ENCODE data around the gene IRF2BPL. TPM values are rescaled to one million over a fixed set of nuclear protein-coding genes. Genes with fewer than 3 reads are reported as not detected.

IRF2BPL gene
- total RNA-seq, 1 donor from 2014 or later = 32.8 TPM

GRCh38 chr14:77062261-77062660 is 33.8 kb upstream of the IRF2BPL start:
- Mint-ChIP-seq H3K4me3 (no peak overlapping the region), H3K9me3 (no peaks in the 10 kb centered on the region), H3K36me3 (ENCODE audit: low read depth) (no peaks in the 10 kb centered on the region), H3K27me3 (peaks cover 2% of the 10 kb centered on the region), H3K4me1 (peaks cover 7% of the 10 kb centered on the region), H3K27ac (no peak overlapping the region)
- intact Hi-C loops (cut with micrococcal nuclease) = no loop called here
- DNase-seq = no peak

GRCh38 chr14:77061630-77062257 is 33.2 kb upstream of the IRF2BPL start:
- peaks cover 2% of the 10 kb centered on the region for H3K27me3 Mint-ChIP-seq
- no peak overlapping the region for H3K27ac Mint-ChIP-seq
- intact Hi-C loops (cut with micrococcal nuclease) = no loop called here
- H3K4me1 Mint-ChIP-seq = peaks cover 7% of the 10 kb centered on the region
- H3K9me3 Mint-ChIP-seq = no peaks in the 10 kb centered on the region
- no peak for DNase-seq
- H3K36me3 Mint-ChIP-seq (ENCODE audit: low read depth) = no peaks in the 10 kb centered on the region
- no peak overlapping the region for H3K4me3 Mint-ChIP-seq

DNA sequence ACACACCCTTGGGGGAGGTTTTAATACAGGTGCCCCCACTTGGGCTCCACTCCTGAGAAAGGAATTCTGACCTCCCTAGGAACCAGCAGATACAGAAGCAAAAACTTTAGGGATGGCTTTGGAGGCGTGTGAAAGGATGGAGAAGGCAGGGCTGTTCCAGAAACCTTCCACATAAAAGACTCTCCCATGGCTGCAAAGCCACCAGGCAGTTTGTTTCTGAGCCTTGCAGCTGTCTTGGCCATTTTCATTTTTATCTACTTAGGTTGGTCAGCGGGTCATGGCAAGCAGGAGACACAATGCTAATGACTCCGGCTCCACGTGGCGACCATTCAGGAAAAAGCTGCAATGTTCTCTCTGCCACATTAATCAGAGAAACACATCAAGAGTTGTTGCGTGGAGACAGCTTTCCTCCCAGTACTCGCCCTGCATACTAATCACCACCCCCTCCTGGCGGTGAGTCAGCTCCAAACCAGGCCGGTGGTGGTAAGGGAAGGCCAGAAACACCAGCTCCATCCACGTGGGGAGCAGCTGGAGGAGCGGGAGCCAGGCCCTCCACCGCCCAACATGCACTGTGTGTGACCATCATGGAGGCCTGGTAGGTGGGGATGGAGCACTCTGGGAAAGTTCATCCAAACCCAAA is 30.9 kb upstream of the IRF2BPL start:
- DNase-seq = no peak
- Mint-ChIP-seq H3K36me3 (ENCODE audit: low read depth) (peaks cover 3% of the 10 kb centered on the region), H3K4me3 (no peak overlapping the region), H3K27ac (no peak overlapping the region), H3K9me3 (no peaks in the 10 kb centered on the region), H3K4me1 (peaks cover 7% of the 10 kb centered on the region), H3K27me3 (no peaks in the 10 kb centered on the region)
- intact Hi-C loops (cut with micrococcal nuclease) = no loop called here

- intact Hi-C loops (cut with micrococcal nuclease) = no loop called here
- Mint-ChIP-seq H3K4me3 (no peak overlapping the region), H3K27ac (no peak overlapping the region), H3K27me3 (no peaks in the 10 kb centered on the region), H3K36me3 (ENCODE audit: low read depth) (peaks cover 3% of the 10 kb centered on the region), H3K9me3 (no peaks in the 10 kb centered on the region), H3K4me1 (peaks cover 7% of the 10 kb centered on the region)
- no peak for DNase-seq
These were observed 30.3 kb upstream of the IRF2BPL start for GRCh38 chr14:77058785-77059184.

DNA sequence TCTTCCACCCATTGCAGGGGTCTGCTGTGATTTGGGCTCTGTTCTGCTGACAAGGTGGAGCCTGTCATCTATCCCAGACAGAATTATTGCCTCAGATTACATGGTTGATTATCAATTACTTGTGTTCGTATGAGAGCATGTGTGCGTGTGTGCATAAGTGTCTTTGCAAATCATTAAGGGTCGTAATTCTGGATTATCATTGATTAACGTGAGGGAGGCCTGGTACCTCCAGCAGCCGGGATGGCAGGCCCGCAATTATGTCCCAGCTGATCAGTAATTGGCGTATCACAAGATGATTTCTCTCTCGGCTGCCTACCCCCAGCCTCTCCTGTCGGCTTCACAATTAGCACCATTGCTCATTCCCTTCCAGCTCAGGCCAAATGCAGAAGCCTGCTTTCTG is 29.6 kb upstream of the IRF2BPL start:
- Mint-ChIP-seq H3K4me3 (no peak overlapping the region), H3K9me3 (no peaks in the 10 kb centered on the region), H3K27ac (no peak overlapping the region), H3K27me3 (no peaks in the 10 kb centered on the region), H3K4me1 (peaks cover 4% of the 10 kb centered on the region), H3K36me3 (ENCODE audit: low read depth) (peaks cover 3% of the 10 kb centered on the region)
- intact Hi-C loops (cut with micrococcal nuclease) = no loop called here
- DNase-seq = no peak

GRCh38 chr14:77055981-77056380 is 27.5 kb upstream of the IRF2BPL start:
- Mint-ChIP-seq H3K4me1 (peaks cover 11% of the 10 kb centered on the region), H3K9me3 (no peaks in the 10 kb centered on the region), H3K4me3 (no peak overlapping the region), H3K36me3 (ENCODE audit: low read depth) (peaks cover 3% of the 10 kb centered on the region), H3K27ac (no peak overlapping the region), H3K27me3 (no peaks in the 10 kb centered on the region)
- intact Hi-C loops (cut with micrococcal nuclease) = no loop called here
- no peak for DNase-seq

- H3K4me3 Mint-ChIP-seq = no peak overlapping the region
These were observed 26.8 kb upstream of the IRF2BPL start for GRCh38 chr14:77055306-77055705.

GRCh38 chr14:77053046-77053841 is 24.7 kb upstream of the IRF2BPL start:
- Mint-ChIP-seq H3K27me3 (no peaks in the 10 kb centered on the region), H3K36me3 (ENCODE audit: low read depth) (peaks cover 3% of the 10 kb centered on the region), H3K4me3 (no peak overlapping the region), H3K9me3 (no peaks in the 10 kb centered on the region), H3K4me1 (peaks cover 7% of the 10 kb centered on the region), H3K27ac (no peak overlapping the region)
- DNase-seq = peak; percentile 91
- intact Hi-C loops (cut with micrococcal nuclease) = loop anchor here (1.0 kb wide), 3 partner anchors 106 to 177 kb away; no protein-coding TSS in a partner anchor

More at GRCh38 chr14:77055306-77055705, 26.8 kb upstream of the IRF2BPL start:
- Mint-ChIP-seq H3K9me3 (no peaks in the 10 kb centered on the region), H3K4me1 (peaks cover 11% of the 10 kb centered on the region), H3K36me3 (ENCODE audit: low read depth) (peaks cover 3% of the 10 kb centered on the region), H3K27ac (no peak overlapping the region), H3K27me3 (no peaks in the 10 kb centered on the region)
- no peak for DNase-seq
- intact Hi-C loops (cut with micrococcal nuclease) = no loop called here

GRCh38 chr14:77052281-77053044 is 24.0 kb upstream of the IRF2BPL start:
- Mint-ChIP-seq H3K36me3 (ENCODE audit: low read depth) (peaks cover 3% of the 10 kb centered on the region), H3K4me3 (no peak overlapping the region), H3K4me1 (peaks cover 7% of the 10 kb centered on the region), H3K9me3 (no peaks in the 10 kb centered on the region), H3K27ac (no peak overlapping the region), H3K27me3 (no peaks in the 10 kb centered on the region)
- intact Hi-C loops (cut with micrococcal nuclease) = loop anchor here (1.0 kb wide), 3 partner anchors 105 to 176 kb away; no protein-coding TSS in a partner anchor
- DNase-seq = no peak

DNA sequence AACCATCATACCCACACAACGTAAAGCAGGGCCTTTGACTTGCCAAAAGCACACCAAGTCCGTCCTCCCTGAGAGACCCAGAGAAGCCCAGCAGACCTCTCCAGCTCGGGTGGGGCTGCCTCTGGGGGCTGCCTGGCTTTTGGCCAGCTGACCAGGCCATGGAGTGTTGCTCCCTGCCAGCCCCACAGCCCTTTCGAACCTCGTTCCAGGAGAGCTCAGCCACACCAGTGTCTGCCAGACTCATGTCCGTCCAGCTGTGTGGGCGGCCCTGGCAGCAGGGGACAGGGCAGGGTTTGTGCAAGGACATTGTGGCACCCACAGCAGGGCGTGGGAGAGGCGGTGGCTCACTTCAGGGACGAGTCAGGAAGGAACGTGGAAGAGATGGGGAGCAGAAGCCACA is 22.6 kb upstream of the IRF2BPL start:
- peaks cover 3% of the 10 kb centered on the region for H3K36me3 Mint-ChIP-seq (ENCODE audit: low read depth)
- peaks cover 16% of the 10 kb centered on the region for H3K4me1 Mint-ChIP-seq
- H3K27ac Mint-ChIP-seq = no peak overlapping the region
- no peak for DNase-seq
- intact Hi-C loops (cut with micrococcal nuclease) = no loop called here
- no peak overlapping the region for H3K4me3 Mint-ChIP-seq
- H3K27me3 Mint-ChIP-seq = no peaks in the 10 kb centered on the region
- no peaks in the 10 kb centered on the region for H3K9me3 Mint-ChIP-seq

DNA sequence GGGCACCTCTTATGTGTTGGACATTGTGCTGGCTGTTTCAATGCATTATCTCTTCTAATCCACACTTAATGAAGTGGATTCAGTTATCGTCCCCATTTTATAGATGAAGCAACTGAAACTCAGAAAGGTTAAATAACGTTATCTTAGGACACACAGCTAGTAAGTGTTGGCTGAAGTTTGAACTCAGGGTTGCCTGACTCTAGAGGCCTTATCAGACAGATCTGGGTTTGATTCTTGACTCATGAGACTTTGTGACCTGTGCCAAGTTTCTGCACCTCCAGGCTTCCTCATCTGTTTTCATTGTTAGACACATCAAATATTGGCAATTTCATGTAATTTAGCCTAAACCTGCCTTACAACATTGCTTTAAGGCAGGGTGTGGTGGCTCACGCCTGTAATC is 18.2 kb upstream of the IRF2BPL start:
- no peaks in the 10 kb centered on the region for H3K36me3 Mint-ChIP-seq (ENCODE audit: low read depth)
- H3K27ac Mint-ChIP-seq = no peak overlapping the region
- DNase-seq = no peak
- intact Hi-C loops (cut with micrococcal nuclease) = no loop called here
- H3K9me3 Mint-ChIP-seq = no peaks in the 10 kb centered on the region
- H3K27me3 Mint-ChIP-seq = no peaks in the 10 kb centered on the region
- no peak overlapping the region for H3K4me3 Mint-ChIP-seq
- H3K4me1 Mint-ChIP-seq = peaks cover 40% of the 10 kb centered on the region

- no peak overlapping the region for H3K27ac Mint-ChIP-seq
- intact Hi-C loops (cut with micrococcal nuclease) = no loop called here
- H3K9me3 Mint-ChIP-seq = no peaks in the 10 kb centered on the region
- no peaks in the 10 kb centered on the region for H3K27me3 Mint-ChIP-seq
- DNase-seq = no peak
- H3K36me3 Mint-ChIP-seq (ENCODE audit: low read depth) = no peaks in the 10 kb centered on the region
- no peak overlapping the region for H3K4me3 Mint-ChIP-seq
- H3K4me1 Mint-ChIP-seq = peaks cover 51% of the 10 kb centered on the region
These were observed 17.0 kb upstream of the IRF2BPL start for GRCh38 chr14:77045238-77046162.

- intact Hi-C loops (cut with micrococcal nuclease) = loop anchor here (5.0 kb wide), 3 partner anchors 233 to 412 kb away; partner anchors contain the start of genes AHSA1, ANGEL1, GSTZ1 and POMT2
- Mint-ChIP-seq H3K36me3 (ENCODE audit: low read depth) (no peaks in the 10 kb centered on the region), H3K4me3 (no peak overlapping the region), H3K9me3 (no peaks in the 10 kb centered on the region), H3K4me1 (peaks cover 53% of the 10 kb centered on the region), H3K27ac (no peak overlapping the region), H3K27me3 (no peaks in the 10 kb centered on the region)
- no peak for DNase-seq
These were observed 16.3 kb upstream of the IRF2BPL start for GRCh38 chr14:77044783-77045237.
